SH-SY5Y (cell line): ENCODE data around the gene ZKSCAN5.

Experiments
- GATA2 ChIP-seq: IDR thresholded peaks from 2 replicates; pipeline ENCODE4 v1.6.1; 2011; ENCODE audit warnings: mild to moderate bottlenecking, low read depth, low read length
- GATA3 ChIP-seq: IDR thresholded peaks from 2 replicates; pipeline ENCODE4 v1.6.1; 2011; ENCODE audit warnings: low read depth, mild to moderate bottlenecking, low read length, moderate library complexity

ZKSCAN5 gene

GRCh38 chr7:99504603-99505323 lies at the start of gene ZKSCAN5:
Gene ZKSCAN5, plus strand, starts transcription at chr7:99504662. Its CDS starts 1,383 bp downstream, at chr7:99506045.
- TF ChIP-seq GATA2 (peak; percentile 45; the same call in 1 of the 2 replicates), GATA3 (no peak)

GRCh38 chr7:99455874-99456273 lies 48.6 kb upstream of the ZKSCAN5 start:
- no peak for TF ChIP-seq GATA3
- no peak for TF ChIP-seq GATA2

- no peak for TF ChIP-seq GATA3
- no peak for TF ChIP-seq GATA2
These were observed 48.2 kb upstream of the ZKSCAN5 start for GRCh38 chr7:99456288-99456687.

GRCh38 chr7:99457050-99457649 lies 47.3 kb upstream of the ZKSCAN5 start:
- TF ChIP-seq GATA2, result no peak
- no peak for TF ChIP-seq GATA3

GRCh38 chr7:99457650-99458493 lies 46.6 kb upstream of the ZKSCAN5 start:
- no peak for TF ChIP-seq GATA3
- TF ChIP-seq GATA2, result no peak

- TF ChIP-seq GATA3 (no peak), GATA2 (no peak)
These were observed 45.4 kb upstream of the ZKSCAN5 start for GRCh38 chr7:99459087-99459486.

- TF ChIP-seq GATA2 (no peak), GATA3 (no peak)
These were observed 43.8 kb upstream of the ZKSCAN5 start for GRCh38 chr7:99460651-99461050.

GRCh38 chr7:99461221-99461620 lies 43.2 kb upstream of the ZKSCAN5 start:
- TF ChIP-seq GATA2 (no peak), GATA3 (no peak)

- no peak for TF ChIP-seq GATA2
- no peak for TF ChIP-seq GATA3
These were observed 39.1 kb upstream of the ZKSCAN5 start for GRCh38 chr7:99465421-99465768.

GRCh38 chr7:99468336-99468918 lies 36.0 kb upstream of the ZKSCAN5 start:
- no peak for TF ChIP-seq GATA3
- no peak for TF ChIP-seq GATA2

GRCh38 chr7:99469381-99470065 lies 34.9 kb upstream of the ZKSCAN5 start:
- TF ChIP-seq GATA3 (no peak), GATA2 (no peak)

GRCh38 chr7:99472561-99473314 lies 31.7 kb upstream of the ZKSCAN5 start, which contains the start of gene ZNF789:
Gene ZNF789, plus strand, starts transcription at chr7:99472890. Its CDS starts 3,567 bp downstream, at chr7:99476457.
- TF ChIP-seq GATA2 (peak; percentile 65), GATA3 (no peak)

- TF ChIP-seq GATA3 (no peak), GATA2 (no peak)
These were observed 31.2 kb upstream of the ZKSCAN5 start for GRCh38 chr7:99473315-99473596.
